HG03457 (cell line): ENCODE results near the gene KRT36.

Experiments
- ATAC-seq: cut with Tn5 transposase; IDR thresholded peaks from one replicate; pipeline ENCODE4 v1.9.1; 2021; ENCODE audit warnings: moderate number of reproducible peaks; ENCODE audit not compliant: unreplicated experiment

The KRT36 gene

DNA sequence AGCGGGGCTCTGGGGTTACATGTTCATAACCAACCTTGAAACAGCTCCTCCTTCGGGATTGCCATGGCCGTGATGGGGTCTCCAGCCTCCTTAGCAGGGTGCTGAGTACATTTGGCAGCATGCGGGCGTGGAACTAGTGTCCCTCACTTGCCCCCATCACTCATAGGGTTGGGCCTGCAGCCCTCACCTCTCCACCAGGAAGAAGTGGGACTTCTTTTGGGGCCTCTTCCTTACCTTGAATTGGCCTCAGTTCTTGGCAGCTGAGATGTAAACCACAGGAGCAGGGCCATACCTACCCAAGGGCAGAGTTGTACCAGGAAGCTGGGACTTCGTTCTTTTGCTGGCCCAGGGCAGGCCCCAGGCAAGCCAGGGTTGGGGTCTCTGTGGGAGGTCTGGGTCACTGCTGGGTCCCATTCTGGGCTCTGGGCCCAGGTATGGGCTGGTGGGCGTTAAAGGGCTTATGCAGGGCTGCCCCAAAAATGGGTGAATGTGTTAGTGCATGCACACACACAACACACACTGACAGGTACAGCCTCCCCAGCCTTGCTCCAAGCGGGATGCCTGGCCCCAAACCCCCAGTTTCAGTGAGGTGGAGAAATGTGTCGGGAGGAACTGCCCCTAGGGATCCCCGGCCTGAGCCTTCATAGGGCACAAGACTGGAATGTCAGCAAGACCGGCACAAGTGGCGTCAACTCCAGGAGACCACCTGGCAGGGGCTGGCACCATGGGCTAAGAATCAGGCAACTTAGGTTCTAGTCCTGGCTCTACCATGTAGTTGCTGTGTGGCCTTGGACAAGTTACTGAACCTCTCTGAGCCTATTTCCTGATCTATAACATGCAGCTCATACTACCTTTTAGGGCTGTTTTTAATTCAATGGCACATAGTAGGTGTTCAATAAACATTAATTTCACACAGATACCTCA, 32.9 kb upstream of the KRT36 start:
- ATAC-seq = no peak

DNA sequence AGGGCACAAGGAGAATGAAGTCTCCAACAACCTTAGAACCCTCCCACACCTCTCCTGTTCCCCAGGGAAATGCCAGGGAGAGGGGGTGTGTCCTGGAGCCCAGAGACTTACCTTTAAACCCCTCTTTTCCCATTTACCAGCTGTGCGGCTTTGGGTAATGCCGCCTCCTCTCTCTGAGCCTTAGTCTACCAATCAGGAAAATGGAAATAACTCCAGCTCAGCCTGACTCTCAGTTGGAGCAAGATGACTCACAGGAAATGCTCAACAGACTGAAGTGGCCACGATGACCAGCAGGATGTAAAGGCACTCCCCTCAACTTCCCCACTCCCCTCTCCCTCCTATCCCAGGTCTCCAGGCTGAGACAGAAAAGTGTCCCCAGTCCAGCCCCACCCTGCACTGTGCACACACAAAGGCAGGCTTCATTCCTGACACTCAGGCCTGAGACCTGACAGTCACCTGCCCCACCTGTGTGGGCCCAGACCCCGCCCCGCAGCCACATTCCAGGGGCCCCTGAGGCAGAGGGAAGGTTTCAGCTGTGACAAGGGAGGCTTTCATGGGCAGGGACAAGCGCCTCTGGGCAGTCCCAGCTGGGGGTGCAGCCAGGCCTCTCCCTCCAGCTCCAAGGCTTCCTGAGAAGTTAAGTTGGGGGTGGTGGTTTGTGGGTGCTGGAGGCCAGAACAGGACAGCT, 32.0 kb upstream of the KRT36 start:
- no peak for ATAC-seq

DNA sequence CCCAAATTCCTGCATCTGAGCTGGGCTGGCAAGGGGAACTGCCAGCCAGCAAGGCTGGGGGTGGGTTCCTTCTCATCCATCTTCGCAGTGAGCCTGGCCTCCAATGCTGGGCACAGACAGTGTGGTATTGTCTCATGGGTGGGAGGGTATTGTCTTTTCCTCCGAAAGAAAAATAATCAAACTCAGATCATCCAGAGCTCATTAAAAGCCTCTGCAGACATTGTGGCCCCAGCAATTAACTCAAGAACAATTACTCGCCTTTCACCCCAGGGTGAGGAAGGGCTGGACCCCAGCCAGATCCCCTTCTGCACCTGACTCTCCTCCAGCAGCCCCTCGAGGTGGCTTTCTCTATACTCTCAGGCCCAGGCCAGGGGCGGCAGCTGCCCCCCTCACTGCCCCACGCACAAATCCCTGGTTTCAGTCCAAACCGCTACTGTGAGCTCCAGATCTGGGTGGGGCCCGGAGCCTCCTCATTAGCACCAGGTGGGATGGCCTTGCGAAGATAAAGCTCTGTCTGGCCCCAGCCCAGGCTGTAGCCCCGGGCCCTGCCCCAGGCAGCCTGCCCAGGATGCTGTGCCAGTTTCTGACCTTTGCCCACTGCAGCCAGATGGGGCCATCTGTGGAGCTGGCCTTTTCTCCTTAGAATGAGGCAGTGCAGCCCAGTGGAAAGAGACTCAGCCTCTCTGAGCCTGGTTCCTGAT, 31.3 kb upstream of the KRT36 start:
- no peak for ATAC-seq

DNA sequence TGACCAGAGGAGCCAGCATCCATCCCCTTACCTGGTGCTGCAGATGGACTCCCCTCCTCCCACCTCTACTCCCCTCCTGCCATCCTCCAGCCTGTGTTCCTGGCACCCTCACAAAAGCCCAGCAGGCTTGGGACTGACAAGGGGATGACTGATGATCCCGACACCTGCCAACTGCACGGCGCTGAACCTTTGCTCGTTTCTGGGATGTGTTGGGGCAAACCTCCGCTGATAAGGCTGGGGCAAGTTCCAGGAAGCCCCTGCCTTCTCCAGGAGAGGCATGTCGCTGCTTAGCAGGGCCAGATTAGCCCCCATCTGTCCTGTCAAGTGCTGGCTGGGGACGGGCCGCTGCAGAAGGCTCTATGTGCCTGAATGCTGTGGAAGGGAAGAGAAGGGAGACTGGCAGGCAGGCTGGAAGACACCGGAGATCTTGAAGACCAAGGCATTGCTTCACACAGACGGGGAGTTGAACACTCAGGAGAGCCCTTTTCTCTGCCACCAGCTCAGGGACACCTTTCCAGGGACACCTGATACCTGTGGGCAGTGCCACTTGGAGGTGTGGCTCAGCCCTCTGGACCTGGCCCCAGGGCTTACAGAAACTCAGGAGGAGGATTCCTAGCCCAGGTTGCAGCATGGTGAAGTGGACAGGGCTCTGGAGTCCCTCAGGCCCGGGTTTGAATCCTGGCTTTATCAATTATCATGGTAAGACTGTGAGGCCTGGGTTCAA, 30.0 kb upstream of the KRT36 start:
- no peak for ATAC-seq

DNA sequence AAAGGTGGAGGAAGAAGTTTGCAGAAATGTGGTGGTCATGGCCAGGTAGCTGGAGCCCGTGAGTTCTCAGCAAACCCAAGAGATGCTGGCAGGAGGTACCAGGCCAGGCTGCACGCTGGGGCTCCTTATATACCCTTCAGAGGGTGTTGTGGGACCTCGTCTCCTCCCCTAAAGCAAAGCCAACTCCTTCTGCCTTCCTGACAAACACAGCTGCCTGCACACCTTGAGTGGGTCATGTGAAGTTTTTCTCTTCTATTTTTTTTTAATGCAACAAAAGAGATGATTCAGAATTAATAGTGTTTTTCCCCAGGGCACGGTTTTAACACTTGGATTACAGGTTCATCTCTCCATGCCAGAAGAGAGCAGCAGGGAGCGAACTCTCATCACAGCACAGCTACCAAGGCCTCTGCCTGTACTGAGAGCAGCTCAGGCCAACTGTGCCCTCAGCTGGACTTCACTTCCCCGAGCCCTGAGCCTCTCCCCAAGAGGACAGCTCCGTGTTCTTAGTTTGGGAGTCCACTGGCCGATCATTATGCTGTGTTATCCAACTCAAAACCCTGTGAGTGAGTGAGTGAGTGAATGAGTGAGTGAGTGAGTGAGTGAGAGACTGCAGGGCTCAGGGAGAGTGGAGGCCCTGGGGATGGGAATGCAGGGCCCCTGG, 29.2 kb upstream of the KRT36 start, which contains the start of gene KRT15:
Gene KRT15 (minus strand): TSS at position 102 of the 661 bp plus-strand sequence. CDS start 63 bp downstream, at position 39.
- no peak for ATAC-seq

DNA sequence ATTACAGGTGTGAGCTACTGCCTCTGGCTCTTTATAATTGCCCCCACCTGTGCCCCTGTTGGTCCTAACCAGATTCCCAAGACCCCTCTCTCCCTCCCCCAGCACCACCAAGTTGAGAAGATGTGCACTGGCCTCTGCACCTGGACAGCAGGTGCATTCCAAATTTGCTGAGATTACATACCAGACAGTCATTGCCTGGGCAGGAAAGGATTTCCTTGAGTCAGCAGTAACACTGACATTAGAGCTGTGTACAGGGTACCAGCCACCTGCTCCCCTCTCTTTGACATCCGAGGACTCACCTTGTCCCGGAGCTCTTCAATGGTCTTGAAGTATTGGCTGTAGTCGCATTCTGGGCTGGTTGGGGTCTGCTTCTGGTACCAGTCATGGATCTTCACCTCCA, 28.3 kb upstream of the KRT36 start:
- no peak for ATAC-seq

DNA sequence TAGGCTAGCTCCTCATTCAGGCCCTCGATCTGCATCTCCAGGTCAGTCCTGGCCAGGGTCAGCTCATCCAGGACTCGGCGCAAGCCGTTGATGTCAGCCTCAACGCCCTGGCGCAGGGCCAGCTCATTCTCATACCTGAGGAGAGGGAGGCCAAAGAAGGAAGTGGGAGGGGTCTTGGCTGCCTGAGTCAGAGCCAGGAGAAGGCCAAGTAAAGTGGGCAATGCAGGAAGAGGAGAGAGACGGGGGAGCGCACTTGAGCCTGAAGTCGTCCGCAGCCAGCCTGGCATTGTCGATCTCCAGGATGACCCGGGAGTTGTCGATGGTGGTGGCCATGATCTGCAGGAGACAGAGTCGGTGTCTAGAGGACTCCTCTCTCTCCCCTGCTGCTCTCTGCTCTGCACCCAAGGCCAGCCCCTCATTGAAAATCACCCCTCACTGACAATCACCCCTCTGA, 27.1 kb upstream of the KRT36 start:
- ATAC-seq = no peak

DNA sequence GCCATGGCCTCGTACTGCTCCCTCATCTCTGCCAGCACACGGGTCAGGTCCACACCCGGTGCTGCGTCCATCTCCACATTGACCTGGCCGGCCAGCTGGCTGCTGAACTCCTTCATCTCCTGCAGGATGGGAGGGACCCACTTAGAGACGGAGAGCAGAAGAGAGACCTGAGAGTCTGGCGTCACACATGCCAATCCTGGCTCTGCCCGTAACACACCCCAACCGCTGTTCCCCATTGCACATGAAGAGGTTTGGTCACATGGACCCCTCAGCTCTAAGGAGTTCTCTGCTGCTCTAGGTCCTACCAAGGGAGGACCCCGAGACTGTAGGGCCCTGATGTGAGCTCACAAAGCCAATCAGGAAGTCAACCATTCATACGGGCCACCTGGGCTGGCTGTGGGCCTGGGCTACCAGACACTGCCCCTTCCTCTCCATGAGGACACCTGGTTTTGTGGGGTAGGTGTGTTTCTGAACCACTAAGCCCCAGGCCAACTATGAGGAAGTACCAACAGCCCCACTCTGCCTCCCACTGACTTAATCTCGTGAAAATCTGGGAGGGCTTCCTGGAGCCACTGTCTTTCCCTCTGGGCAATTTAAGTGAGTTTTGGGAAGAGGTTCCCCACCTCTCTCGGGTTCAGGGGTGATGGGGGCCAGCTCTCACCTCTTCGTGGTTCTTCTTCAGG, 26.6 kb upstream of the KRT36 start:
- ATAC-seq = no peak

DNA sequence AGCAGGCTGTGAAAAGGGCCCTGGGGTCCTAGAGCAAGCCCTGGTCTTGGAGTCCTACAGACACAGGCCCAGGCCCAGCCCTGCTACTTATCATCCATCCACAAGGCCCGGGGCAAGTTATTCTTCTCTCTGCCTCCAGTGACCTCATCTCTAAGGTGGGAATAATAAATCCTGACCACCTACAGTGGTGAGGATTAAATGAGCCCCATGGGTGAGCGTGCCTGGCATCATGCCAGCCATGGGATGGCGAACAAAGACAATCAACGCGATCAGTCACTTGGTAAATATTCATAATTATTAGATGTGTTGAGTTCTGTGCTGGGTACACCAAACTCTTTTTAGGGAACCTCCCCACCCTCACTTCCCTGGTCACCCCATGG, 23.4 kb upstream of the KRT36 start:
- ATAC-seq = no peak

DNA sequence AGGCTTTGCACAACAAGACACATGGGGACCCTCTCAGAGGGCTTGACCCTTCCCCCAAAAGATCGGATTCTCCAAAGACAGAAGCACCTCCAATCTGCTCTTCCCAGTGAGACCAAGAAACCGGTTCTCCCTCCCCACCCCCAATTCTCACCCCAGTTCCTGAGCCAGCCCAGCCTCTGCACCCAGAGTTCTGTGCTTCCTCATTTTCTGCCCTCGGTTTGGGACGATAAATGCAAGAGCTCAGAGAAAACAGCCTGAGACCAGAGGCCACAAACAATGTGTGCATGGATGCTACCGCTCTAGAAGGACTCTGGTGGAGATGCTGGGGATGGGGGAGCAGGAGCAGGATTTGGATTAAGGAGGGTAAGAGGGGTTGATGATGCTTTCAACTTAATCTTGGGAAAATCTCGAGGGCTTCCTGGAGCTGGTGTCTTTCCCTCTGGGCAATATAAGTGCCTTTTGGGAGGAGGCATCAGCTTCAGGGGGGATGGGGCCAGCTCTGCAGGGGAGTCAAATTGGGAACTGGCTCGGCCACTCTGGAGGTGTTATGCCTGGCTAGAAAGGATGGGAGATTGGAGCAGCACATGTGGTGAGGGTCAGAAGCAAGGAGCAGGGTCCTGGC, 22.9 kb upstream of the KRT36 start:
- ATAC-seq = no peak

DNA sequence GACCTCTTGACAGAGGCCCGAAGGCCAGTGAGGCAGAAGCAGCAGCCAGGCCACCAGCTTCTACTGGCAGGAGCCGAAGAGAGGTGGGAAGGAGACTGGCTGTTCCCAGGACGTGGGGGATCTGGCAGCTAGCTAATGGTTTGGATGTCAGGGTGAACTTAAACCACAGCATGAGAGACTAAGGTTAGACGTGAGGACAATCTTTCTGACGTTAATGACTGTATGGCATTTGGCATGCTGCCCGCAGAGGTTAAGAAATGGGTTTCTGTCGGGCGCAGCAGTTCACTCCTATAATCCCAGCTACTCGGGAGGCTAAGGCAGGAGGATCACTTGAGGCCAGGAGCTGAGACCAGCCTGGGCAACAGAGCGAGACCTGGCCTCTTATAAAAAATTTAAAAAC, 22.0 kb upstream of the KRT36 start:
- no peak for ATAC-seq

DNA sequence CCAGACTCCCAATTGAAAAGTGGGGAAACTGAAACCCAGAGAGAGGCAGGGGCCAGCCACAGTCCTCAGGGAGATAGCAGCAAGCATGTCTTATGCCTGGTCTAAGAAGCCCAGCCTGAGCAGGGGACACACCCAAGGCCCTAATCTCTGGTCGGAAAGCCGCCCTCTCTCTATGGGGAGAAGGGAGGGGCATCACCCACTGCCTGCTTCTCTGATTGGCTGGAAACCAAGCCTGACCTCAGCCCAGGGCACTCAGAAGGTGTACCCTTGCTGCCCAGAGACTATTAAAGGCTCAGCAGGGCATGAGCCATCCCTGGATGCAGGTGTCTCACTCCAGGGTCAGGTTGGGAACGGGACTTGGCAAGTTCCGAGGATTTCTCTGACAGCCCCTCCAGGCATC, 21.4 kb upstream of the KRT36 start:
- no peak for ATAC-seq

DNA sequence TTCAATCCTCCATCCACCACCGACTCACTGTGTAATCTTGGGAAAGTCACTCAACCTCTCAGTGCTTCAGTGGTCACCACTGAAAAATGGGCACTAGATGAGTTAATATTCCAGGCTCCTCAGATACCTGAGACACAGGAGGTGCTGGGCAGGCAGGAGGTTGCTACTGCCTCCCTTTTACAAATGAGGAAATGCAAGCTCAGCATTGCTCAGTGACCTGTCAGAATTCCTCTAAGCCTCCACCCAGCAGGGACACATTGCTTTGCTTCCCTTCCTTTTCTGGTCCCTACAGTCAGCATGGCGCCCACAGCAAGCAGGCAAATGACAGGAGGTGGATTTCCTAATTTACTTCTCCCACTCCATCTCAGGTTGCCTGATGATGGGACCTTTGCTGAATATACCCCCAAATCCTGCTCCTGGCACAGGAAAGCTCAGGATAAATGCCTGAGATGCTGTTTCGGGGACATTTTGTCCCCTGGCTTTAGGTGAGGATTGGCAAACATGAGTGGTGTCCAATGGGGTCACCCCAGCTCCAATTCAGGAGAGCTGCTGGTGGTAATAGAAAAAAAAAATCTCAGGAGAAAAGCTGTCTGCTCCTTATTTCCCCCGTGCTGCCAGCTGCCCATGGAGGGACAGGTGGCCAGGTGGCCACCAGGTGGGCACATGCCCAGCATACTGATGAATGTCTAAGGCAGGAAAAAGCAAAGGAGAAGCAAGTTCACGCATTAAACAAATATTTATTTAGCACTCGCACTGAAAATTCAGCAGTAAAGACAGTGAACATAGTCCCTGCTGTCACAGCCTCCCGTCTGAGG, 20.7 kb upstream of the KRT36 start:
- ATAC-seq = no peak

DNA sequence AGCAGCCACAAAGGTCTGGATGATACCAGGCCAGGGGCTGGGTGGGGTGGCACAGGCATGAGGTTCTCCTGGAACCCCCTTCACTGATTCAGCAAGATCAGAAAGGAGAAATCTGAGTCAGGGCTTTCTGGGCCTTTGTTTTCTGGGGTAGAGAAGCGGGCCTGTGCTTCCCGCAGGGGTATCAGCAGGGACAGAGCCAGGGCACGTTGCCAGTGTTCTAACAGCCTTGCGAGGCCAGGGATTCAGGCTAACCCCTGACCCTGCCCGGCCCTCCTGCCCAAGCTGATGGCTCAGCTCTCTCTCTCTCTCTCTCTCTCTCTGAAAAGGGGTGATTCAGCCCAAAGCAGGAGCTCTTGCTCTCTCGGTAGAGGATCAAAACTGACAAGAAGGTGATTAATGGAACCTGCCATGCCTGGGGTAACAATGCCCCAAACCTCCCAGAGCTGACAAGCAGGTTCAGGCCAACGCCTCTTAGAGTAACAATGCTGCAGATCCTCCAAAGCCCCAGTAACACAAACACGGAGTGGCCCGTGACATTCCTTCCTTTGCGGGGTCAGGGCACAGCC, 17.7 kb upstream of the KRT36 start:
- ATAC-seq = no peak

DNA sequence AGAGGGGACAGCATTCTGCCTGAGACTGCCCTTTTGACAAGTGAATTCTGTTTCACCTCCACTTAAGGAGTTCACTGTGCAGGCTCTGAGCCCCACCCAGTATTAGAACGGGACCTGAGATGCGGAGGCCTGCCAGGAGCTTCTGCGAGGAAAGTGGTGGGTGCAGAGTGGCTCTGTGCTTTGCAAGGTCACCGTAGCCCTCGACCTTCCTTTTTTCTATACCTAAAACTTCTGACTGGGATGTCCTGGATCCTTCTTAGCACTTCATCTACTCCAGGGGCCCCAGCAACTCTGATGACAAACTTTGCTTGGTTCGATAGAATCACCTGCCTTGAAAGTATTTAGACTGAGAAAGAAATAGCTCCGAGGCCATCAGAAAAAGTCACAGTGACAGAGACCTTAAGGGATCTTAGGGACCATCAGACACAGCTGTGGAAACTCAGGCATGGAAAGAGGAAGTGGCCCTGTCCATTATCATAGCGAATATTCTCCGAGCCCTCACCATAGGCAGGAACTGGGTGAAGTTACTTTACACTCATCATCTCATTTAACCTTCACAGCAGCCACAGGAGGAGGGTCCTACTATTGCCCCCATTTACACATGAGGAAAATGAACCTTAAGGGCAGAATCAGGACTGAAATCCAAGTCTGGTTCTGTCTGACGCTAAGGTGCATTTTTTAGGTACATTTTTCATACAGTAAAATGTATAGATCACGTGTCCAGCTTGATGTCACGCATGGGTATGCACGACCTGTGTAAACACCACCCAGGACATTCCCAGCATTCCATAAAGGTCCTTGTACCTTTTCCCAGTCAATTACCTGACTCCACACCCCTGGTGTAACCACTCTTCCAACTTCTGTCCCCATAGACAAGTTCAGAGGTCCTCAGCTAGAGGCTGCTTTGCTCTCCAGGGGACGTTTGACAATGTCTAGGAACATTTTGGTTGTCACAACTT, 16.4 kb upstream of the KRT36 start:
- no peak for ATAC-seq

DNA sequence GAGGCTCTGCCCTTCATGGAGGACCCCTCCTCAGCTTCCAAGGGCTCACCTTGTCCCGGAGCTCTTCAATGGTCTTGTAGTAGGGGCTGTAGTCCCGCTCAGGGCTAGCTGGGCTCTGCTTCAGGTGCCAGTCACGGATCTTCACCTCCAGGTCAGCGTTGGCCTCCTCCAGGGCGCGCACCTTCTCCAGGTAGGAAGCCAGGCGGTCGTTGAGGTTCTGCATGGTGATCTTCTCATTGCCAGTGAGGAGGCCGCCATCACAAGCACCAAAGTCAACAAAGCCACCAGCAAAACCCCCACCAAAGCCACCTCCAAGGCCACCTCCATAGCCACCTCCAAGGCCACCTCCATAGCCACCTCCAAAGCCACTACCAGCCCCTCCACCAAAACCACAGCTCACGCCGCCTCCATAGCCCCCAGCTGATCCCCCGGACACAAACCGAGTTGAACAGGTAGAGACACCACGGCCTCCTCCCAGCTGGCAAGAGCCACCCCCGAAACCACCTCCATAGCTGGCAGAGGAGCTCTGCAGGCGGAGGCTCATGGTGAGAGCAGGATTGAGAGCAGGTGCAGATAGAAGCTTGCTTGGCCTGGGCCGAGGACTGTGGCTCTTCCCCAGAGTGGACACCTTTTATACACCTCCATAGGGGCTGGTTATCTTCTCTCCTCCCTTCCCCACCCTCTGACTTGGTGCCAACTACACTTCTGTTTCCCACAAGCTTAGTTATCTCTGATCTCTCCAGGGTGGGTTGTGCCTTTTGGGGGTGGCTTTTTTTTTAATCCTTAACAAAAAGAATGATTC, 15.5 kb upstream of the KRT36 start, which contains the start of gene KRT13:
Gene KRT13 (minus strand): TSS at position 606 of the 802 bp plus-strand sequence. CDS start 62 bp downstream, at position 544.
- ATAC-seq = no peak
